Naive thymus-derived CD4-positive, alpha-beta T cell (primary cell): Measurements from ENCODE around the gene SCAPER. TPM values are rescaled to one million over a fixed set of nuclear protein-coding genes. Genes with fewer than 3 reads are reported as not detected.

Experiments used
- ATAC-seq: fragments of 150-1000 bp; cut with Tn5 transposase; 2 replicates; pipeline ENCODE4 v1.10.0; 2021; ENCODE audit warnings: mild to moderate bottlenecking, moderate library complexity
- CTCF ChIA-PET: fragments of 350-600 bp; sonication (Branson Sonifier 250); formaldehyde crosslinking; loops from one replicate; lab custom pipeline; 2021; ENCODE audit warnings: antibody characterized with exemption; lab: Charles Lee
- POLR2A ChIA-PET: fragments of 350-600 bp; sonication (Branson Sonifier 250); formaldehyde crosslinking; loops from one replicate; lab custom pipeline; 2021; ENCODE audit warnings: antibody characterized with exemption, inconsistent platforms; lab: Charles Lee
- DNase-seq, 9 donors: peaks; one replicate each; pipeline versions ENCODE4 v3.0.0 to v3.0.0-alpha.2; 2020 to 2022; ENCODE audit warnings: mixed read lengths in 1 of 9
- H3K27ac ChIP-seq: one replicate; pipeline ENCODE4 v1.7.0; 2013; ENCODE audit warnings: mild to moderate bottlenecking, low read depth, low read length, moderate library complexity
- H3K27me3 ChIP-seq, 2 donors: one replicate each; pipeline ENCODE4 v1.7.0; 2013; ENCODE audit warnings: low read length in 2 of 2, mild to moderate bottlenecking in 2 of 2, moderate library complexity in 2 of 2; ENCODE audit not compliant: control insufficient read depth in 2 of 2, insufficient read depth in 2 of 2
- H3K36me3 ChIP-seq, 3 experiments: 1 replicate in 2 of 3; 2 replicates in 1 of 3; pipeline ENCODE4 v1.7.0; 2013; ENCODE audit warnings: low read length in 3 of 3, mild to moderate bottlenecking in 3 of 3, moderate library complexity in 1 of 3; ENCODE audit not compliant: insufficient read depth in 3 of 3, control insufficient read depth in 2 of 3
- H3K4me1 ChIP-seq, 2 donors: one replicate each; pipeline ENCODE4 v1.7.0; 2013; ENCODE audit warnings: low read length in 2 of 2, mild to moderate bottlenecking in 2 of 2, moderate library complexity in 1 of 2; ENCODE audit not compliant: control insufficient read depth in 2 of 2, insufficient read depth in 2 of 2
- H3K4me3 ChIP-seq: 2 replicates; pipeline ENCODE4 v1.7.0; 2013; ENCODE audit warnings: mild to moderate bottlenecking, low read length
- H3K9me3 ChIP-seq, 3 experiments: 1 replicate in 2 of 3; 2 replicates in 1 of 3; pipeline ENCODE4 v1.7.0; 2013; ENCODE audit warnings: low read length in 3 of 3; ENCODE audit not compliant: control insufficient read depth in 2 of 3
- H3K27ac Mint-ChIP-seq, 9 donors: one replicate each; pipeline ENCODE4 v1.8.0; 2020 to 2022; ENCODE audit warnings: mixed read lengths in 9 of 9, mild to moderate bottlenecking in 8 of 9, moderate library complexity in 5 of 9, inconsistent platforms in 2 of 9
- H3K27me3 Mint-ChIP-seq, 5 donors: one replicate each; pipeline ENCODE4 v1.8.0; 2021 to 2022; ENCODE audit warnings: mixed read lengths in 5 of 5, mild to moderate bottlenecking in 1 of 5
- H3K36me3 Mint-ChIP-seq, 5 donors: one replicate each; pipeline ENCODE4 v1.8.0; 2020 to 2022; ENCODE audit warnings: mixed read lengths in 5 of 5, mild to moderate bottlenecking in 3 of 5, inconsistent platforms in 1 of 5
- H3K4me1 Mint-ChIP-seq, 7 donors: one replicate each; pipeline ENCODE4 v1.8.0; 2020 to 2022; ENCODE audit warnings: mixed read lengths in 7 of 7, mild to moderate bottlenecking in 3 of 7, inconsistent platforms in 1 of 7
- H3K4me3 Mint-ChIP-seq, 10 donors: one replicate each; pipeline ENCODE4 v1.8.0; 2020 to 2022; ENCODE audit warnings: mild to moderate bottlenecking in 10 of 10, mixed read lengths in 10 of 10, moderate library complexity in 6 of 10, inconsistent platforms in 2 of 10
- H3K9me3 Mint-ChIP-seq, 11 donors: one replicate each; pipeline ENCODE4 v1.8.0; 2020 to 2022; ENCODE audit warnings: mixed read lengths in 11 of 11, mild to moderate bottlenecking in 4 of 11, inconsistent platforms in 1 of 11, moderate library complexity in 1 of 11
- intact Hi-C, 2 donors: fragments of 100-400 bp; cut with micrococcal nuclease; formaldehyde crosslinking; loops; one replicate each; pipeline ENCODE4 v1.15.1; 2023
- polyA plus RNA-seq, 2 donors: library from polyadenylated mRNA; unstranded; fragments of 300-500 nt; fragmentation: Illumina TruSeq; gene quantifications; one replicate each; pipeline ENCODE4 v1.2.3, GENCODE V29; 2021
- total RNA-seq, 6 experiments: library from RNA in 5 of 6; stranded (reverse) in 5 of 6; gene quantifications; 1 replicate in 5 of 6; 2 replicates in 1 of 6; pipeline ENCODE4 v1.2.3 and lab custom pipeline; 2021 to 2026

SCAPER gene
- total and polyA plus RNA-seq, 7 experiments from 2014 or later = 22.6 to 56.9 (median 48.8) TPM

DNA sequence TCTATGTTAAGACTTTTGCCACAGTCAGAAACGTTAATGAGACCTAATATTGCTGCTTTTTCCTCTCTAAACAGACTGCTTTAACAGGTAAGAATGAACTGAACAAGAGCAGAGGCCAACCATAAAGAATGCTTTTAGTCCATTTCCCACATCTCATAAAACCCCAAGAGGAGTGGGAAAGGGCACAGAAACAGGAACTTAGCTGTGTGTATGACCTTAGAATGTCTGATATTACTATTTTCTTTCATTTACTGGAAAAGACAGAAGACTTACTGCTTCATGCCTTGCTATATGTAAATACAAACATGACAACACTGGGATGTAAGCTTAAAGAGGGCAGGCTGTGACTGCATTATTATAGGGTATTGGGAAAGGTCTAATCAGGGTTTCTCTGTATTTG, 453.6 kb downstream of the SCAPER start:
- ATAC-seq (no peak), DNase-seq (no peak)
- no peaks in the 10 kb centered on the region for H3K4me1 ChIP-seq
- H3K27me3 ChIP-seq = no peaks in the 10 kb centered on the region
- Mint-ChIP-seq H3K36me3 (peaks cover 0 to 29% (median 11%) of the 10 kb centered on the region in 5 donors), H3K27me3 (no peaks in the 10 kb centered on the region), H3K4me1 (no peaks in the 10 kb centered on the region), H3K4me3 (no peak overlapping the region), H3K27ac (no peak overlapping the region), H3K9me3 (no peaks in the 10 kb centered on the region)
- ChIA-PET CTCF (no interaction called here), POLR2A (no interaction called here)
- intact Hi-C loops = no loop called here
- no peaks in the 10 kb centered on the region for H3K36me3 ChIP-seq
- H3K27ac ChIP-seq = no peak overlapping the region
- H3K9me3 ChIP-seq = no peaks in the 10 kb centered on the region
- H3K4me3 ChIP-seq = no peak overlapping the region

- Histone ChIP-seq H3K27ac (no peak overlapping the region), H3K27me3 (no peaks in the 10 kb centered on the region), H3K9me3 (no peaks in the 10 kb centered on the region), H3K36me3 (no peaks in the 10 kb centered on the region), H3K4me1 (no peaks in the 10 kb centered on the region), H3K4me3 (no peak overlapping the region)
- Mint-ChIP-seq H3K27me3 (no peaks in the 10 kb centered on the region), H3K27ac (no peak overlapping the region), H3K36me3 (peaks cover 0 to 26% (median 16%) of the 10 kb centered on the region in 5 donors), H3K4me1 (no peaks in the 10 kb centered on the region), H3K4me3 (no peak overlapping the region), H3K9me3 (no peaks in the 10 kb centered on the region)
- intact Hi-C loops = no loop called here
- ChIA-PET POLR2A (no interaction called here), CTCF (no interaction called here)
- ATAC-seq (no peak), DNase-seq (no peak)
Observed at GRCh38 chr15:76449455-76449854, 455.7 kb downstream of the SCAPER start.

DNA sequence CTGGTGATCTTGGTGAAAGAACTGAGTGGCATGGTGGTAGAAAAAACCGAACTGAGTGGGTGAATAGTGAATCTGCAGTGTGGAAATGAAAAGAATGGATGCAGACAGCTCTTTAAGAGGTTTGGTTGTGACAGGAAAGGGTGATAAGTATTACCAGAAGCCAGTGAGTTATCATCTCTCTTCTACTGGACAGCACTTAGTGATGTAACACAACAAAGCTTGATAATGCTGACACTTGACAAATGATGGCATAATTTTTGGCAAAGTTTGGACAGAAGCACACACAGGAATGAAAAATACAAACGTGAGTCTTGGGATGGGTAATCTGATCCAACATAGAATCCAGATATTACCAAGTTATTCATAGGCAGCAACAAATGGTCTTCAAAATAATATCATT, 456.4 kb downstream of the SCAPER start:
- Histone ChIP-seq H3K9me3 (no peaks in the 10 kb centered on the region), H3K36me3 (no peaks in the 10 kb centered on the region), H3K27me3 (no peaks in the 10 kb centered on the region), H3K4me3 (no peak overlapping the region), H3K4me1 (no peaks in the 10 kb centered on the region), H3K27ac (no peak overlapping the region)
- H3K4me3 Mint-ChIP-seq = no peak overlapping the region
- intact Hi-C loops = no loop called here
- ATAC-seq = no peak
- no peaks in the 10 kb centered on the region for H3K9me3 Mint-ChIP-seq
- no peak for DNase-seq
- ChIA-PET POLR2A (no interaction called here), CTCF (no interaction called here)
- no peaks in the 10 kb centered on the region for H3K4me1 Mint-ChIP-seq
- H3K36me3 Mint-ChIP-seq = peaks cover 0 to 28% (median 16%) of the 10 kb centered on the region in 5 donors
- H3K27ac Mint-ChIP-seq = no peak overlapping the region
- no peaks in the 10 kb centered on the region for H3K27me3 Mint-ChIP-seq

DNA sequence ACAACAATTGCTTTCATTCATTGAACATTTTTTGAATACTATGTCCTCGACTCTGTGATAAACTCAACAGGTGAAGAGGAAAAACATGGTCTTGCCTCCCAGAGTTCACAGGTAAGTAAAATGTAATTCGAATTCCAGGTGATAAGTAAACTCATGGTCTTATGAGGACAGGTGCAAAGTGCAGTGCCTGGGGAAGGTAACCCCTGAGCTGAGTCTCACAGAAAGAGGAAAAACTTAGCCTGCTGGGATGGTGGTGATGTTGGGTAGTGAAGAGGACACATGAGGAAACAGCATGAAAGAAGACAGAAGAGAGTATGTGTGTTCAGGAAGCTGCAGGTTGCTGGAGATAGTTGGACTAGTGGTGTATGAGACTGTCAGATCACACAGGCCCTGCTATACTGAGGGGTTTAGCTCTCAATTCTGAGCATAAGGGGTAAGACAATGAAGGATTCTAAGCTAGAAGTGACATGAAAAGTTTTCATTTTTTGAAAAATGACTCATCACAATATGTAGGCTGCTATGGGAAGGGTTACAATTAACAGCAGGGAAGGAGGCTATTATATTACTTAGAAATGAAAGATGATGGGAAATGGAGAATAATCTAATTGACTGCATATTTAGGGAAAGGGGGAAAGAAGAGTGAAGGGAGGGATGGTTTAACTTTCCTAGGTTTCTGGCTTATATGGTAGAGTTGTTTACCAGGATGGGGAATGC, 457.3 kb downstream of the SCAPER start:
- intact Hi-C loops = no loop called here
- Mint-ChIP-seq H3K27me3 (no peaks in the 10 kb centered on the region), H3K4me1 (no peaks in the 10 kb centered on the region), H3K27ac (no peak overlapping the region), H3K4me3 (no peak overlapping the region), H3K36me3 (peaks cover 0 to 34% (median 16%) of the 10 kb centered on the region in 5 donors), H3K9me3 (no peaks in the 10 kb centered on the region)
- no peak for DNase-seq
- ATAC-seq = no peak
- H3K4me3 ChIP-seq = no peak overlapping the region
- POLR2A ChIA-PET = no interaction called here
- no peaks in the 10 kb centered on the region for H3K9me3 ChIP-seq
- no peak overlapping the region for H3K27ac ChIP-seq
- H3K36me3 ChIP-seq = no peaks in the 10 kb centered on the region
- H3K4me1 ChIP-seq = no peaks in the 10 kb centered on the region
- no peaks in the 10 kb centered on the region for H3K27me3 ChIP-seq
- CTCF ChIA-PET = no interaction called here

DNA sequence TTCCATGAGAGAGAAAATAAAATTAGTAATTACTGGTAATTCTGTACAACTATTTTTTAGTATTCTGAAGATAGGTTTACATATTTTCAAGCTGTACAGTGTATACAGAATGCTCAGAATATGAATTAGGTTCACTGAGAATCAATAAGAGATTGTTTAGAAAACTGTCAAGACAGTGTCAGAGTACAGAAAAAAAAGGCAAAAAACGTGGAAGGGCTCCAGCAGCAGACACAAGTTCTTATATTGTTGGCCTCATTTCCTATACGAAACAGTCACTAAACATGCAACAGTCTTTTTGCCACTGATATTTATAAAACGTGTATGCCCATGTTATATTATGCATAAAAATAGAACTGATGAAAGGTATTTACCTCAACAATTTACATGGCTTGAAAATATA, 464.7 kb downstream of the SCAPER start:
- H3K4me3 ChIP-seq = no peak overlapping the region
- no peaks in the 10 kb centered on the region for H3K4me1 ChIP-seq
- intact Hi-C loops = no loop called here
- no peak overlapping the region for H3K27ac ChIP-seq
- H3K27me3 ChIP-seq = no peaks in the 10 kb centered on the region
- H3K27ac Mint-ChIP-seq = no peak overlapping the region
- no peaks in the 10 kb centered on the region for H3K4me1 Mint-ChIP-seq
- ChIA-PET CTCF (no interaction called here), POLR2A (no interaction called here)
- ATAC-seq (no peak), DNase-seq (no peak)
- H3K27me3 Mint-ChIP-seq = no peaks in the 10 kb centered on the region
- no peak overlapping the region for H3K4me3 Mint-ChIP-seq
- H3K36me3 Mint-ChIP-seq = peaks cover 0 to 33% (median 15%) of the 10 kb centered on the region in 5 donors
- H3K36me3 ChIP-seq = no peaks in the 10 kb centered on the region
- no peaks in the 10 kb centered on the region for H3K9me3 Mint-ChIP-seq
- H3K9me3 ChIP-seq = no peaks in the 10 kb centered on the region

DNA sequence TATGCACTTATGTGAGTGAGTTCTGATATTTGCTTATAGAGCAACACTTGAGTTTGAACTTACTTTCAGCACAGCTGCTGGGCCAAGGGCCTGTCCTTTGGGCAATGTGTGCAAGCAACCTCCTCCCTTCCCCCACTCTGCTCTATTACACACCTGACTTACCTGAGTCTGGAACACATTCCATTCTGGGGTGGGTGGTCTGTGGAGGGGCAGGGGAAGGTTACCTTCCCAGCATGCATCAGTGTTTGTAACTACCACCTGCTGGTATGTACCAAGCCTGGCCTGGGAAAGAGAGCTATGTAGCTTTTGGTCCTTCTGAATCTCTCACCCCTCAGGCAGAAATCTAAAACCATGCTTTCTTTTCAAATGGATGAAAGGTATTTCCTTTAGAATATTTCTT, 465.6 kb downstream of the SCAPER start:
- CTCF ChIA-PET = no interaction called here
- intact Hi-C loops = no loop called here

DNA sequence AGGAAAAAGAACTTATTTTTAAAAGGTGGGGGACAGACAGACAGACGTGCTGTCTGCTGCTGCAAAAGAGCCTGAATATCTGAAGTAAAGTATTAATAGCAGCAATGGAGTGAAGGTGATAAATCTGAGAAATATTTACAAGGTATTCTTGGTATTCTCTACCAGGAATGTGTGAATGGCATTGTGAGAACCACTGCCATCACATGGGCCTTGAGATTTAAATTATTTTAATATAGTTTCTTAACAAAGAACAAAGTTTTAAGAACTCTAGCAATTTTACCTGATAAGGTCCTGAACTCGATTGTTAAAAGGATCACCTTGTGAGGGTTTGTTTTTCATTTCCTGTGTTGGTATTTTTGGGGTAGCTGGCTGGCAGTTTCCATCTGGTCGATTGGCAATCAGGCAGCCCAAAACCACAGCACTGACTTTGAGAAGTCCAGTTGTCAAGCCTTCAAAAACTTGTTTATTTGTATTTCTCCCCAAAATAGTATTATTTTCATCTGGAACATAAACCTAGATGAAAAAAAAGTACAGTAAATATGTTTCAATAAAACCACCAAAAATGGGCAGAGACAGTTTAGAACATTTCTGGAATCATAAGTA, 471.2 kb downstream of the SCAPER start:
- no peak overlapping the region for H3K4me3 Mint-ChIP-seq
- no peaks in the 10 kb centered on the region for H3K27me3 Mint-ChIP-seq
- intact Hi-C loops = no loop called here
- no peaks in the 10 kb centered on the region for H3K9me3 ChIP-seq
- no peak overlapping the region for H3K4me3 ChIP-seq
- no peak for DNase-seq
- no peak overlapping the region for H3K27ac Mint-ChIP-seq
- H3K36me3 Mint-ChIP-seq = peaks cover 5 to 67% (median 45%) of the 10 kb centered on the region in 5 donors
- no peaks in the 10 kb centered on the region for H3K4me1 ChIP-seq
- no peak overlapping the region for H3K27ac ChIP-seq
- H3K36me3 ChIP-seq = peaks cover 0 to 12% (median 5%) of the 10 kb centered on the region in 3 experiments
- CTCF ChIA-PET = interaction anchor here (0.7 kb wide), 1 partner anchor 929 kb away, joined by 3 read pairs; no protein-coding TSS in a partner anchor
- H3K27me3 ChIP-seq = no peaks in the 10 kb centered on the region
- ATAC-seq = no peak
- no peaks in the 10 kb centered on the region for H3K4me1 Mint-ChIP-seq
- H3K9me3 Mint-ChIP-seq = peaks cover 0 to 10% (median 0%) of the 10 kb centered on the region in 11 donors
- POLR2A ChIA-PET = no interaction called here

More for the DNA sequence above, 465.6 kb downstream of the SCAPER start:
- H3K27me3 ChIP-seq = no peaks in the 10 kb centered on the region
- Mint-ChIP-seq H3K36me3 (peaks cover 0 to 36% (median 10%) of the 10 kb centered on the region in 5 donors), H3K9me3 (no peaks in the 10 kb centered on the region), H3K27ac (no peak overlapping the region), H3K27me3 (no peaks in the 10 kb centered on the region), H3K4me3 (no peak overlapping the region), H3K4me1 (no peaks in the 10 kb centered on the region)
- H3K9me3 ChIP-seq = no peaks in the 10 kb centered on the region
- H3K4me3 ChIP-seq = no peak overlapping the region
- POLR2A ChIA-PET = no interaction called here
- no peaks in the 10 kb centered on the region for H3K36me3 ChIP-seq
- ATAC-seq = no peak
- H3K4me1 ChIP-seq = no peaks in the 10 kb centered on the region
- DNase-seq = no peak
- no peak overlapping the region for H3K27ac ChIP-seq
